Loucy (cell line): ENCODE measurements around the gene G6PC1.

Source experiments
- EZH2phosphoT487 ChIP-seq: fragments of 200-600 bp; IDR thresholded peaks from 2 replicates; pipeline ENCODE4 v1.6.1; 2018; ENCODE audit warnings: antibody characterized with exemption, mild to moderate bottlenecking, moderate library complexity, borderline replicate concordance
- TF ChIP-seq, protein P1 (sequence below): fragments of 200-600 bp; sonication (generic); conservative IDR thresholded peaks from 2 replicates; pipeline ENCODE4 v1.5.1; 2014; ENCODE audit warnings: mild to moderate bottlenecking, antibody characterized with exemption, low read length

DNA sequence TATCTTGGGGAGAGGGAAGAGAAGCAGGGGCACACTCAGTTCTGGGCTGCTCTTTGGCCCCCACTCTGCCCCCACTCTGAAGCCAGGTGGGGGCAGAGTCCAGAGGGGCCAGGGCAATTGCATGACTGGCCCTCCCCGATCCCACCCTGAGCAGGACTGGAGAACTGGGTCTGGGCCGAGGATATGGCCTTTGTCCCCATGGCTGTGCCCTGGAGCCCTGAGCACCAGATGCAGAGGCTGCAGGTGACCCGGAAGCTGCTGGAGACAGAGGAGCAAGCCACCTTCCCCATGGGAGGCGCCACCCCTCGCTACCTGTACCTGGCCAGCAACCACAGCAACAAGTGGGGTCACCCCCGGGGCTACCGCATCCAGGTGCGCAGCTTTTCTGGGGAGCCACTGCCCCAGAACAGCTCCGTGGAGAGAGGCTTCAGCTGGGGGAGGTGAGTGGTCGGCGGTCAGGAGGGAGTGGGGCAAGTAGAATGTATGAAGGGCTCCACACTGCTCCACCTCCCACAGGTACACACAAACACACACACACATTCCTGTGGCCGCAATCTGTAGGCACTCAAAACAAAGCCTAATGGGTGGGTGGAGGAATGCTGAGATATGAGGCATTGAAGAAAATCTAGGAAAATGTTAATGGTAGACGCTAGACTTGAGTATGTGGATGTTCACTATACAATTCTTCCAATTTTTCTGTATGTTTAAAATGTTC lies 28.2 kb upstream of the G6PC1 start:
- TF ChIP-seq, protein P1, sequence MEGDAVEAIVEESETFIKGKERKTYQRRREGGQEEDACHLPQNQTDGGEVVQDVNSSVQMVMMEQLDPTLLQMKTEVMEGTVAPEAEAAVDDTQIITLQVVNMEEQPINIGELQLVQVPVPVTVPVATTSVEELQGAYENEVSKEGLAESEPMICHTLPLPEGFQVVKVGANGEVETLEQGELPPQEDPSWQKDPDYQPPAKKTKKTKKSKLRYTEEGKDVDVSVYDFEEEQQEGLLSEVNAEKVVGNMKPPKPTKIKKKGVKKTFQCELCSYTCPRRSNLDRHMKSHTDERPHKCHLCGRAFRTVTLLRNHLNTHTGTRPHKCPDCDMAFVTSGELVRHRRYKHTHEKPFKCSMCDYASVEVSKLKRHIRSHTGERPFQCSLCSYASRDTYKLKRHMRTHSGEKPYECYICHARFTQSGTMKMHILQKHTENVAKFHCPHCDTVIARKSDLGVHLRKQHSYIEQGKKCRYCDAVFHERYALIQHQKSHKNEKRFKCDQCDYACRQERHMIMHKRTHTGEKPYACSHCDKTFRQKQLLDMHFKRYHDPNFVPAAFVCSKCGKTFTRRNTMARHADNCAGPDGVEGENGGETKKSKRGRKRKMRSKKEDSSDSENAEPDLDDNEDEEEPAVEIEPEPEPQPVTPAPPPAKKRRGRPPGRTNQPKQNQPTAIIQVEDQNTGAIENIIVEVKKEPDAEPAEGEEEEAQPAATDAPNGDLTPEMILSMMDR, result no peak
- TF ChIP-seq EZH2phosphoT487, result no peak
